GM19467 (cell line): ENCODE data around the gene POLR2L.

ENCODE experiments used
- ATAC-seq: cut with Tn5 transposase; IDR thresholded peaks from one replicate; pipeline ENCODE4 v1.9.1; 2021; ENCODE audit warnings: mild to moderate bottlenecking, moderate library complexity; ENCODE audit not compliant: unreplicated experiment

Gene POLR2L

GRCh38 chr11:813456-814096 is 28.8 kb downstream of the POLR2L start:
- ATAC-seq: no peak

DNA sequence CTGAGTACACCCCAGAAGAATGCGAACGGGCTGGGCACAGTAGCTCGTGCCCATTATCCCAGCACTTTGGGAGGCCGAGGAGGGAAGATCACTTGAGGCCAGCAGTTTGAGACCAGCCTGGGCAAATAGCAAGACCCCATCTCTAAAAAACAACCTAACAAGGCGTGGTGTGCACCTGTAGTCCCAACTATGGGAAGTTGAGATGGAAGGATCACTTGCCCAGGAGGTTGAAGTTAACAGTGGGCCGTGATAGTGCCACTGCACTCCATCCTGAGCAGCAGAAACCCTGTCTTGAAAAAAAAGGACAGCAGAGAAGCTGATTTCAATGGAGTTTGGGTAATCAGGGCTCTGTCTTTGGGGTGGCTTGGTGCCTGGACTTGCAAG is 29.3 kb downstream of the POLR2L start:
- ATAC-seq: no peak

DNA sequence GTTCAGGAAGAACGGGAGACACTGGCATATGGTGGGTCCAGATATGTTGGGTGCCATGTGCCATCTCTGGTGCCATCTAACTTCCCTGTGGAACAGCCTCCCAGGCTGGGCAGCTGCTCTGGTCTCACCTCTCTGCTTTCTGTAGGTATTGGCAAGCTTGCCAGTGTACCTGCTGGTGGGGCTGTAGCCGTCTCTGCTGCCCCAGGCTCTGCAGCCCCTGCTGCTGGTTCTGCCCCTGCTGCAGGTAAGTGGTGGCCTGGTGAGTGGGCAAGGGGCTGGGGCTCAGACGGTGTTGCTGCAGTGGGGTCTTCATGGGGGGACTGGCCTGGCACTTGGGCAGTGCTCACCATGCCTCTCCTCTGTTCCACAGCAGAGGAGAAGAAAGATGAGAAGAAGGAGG is 29.9 kb downstream of the POLR2L start:
- ATAC-seq: no peak

- no peak for ATAC-seq
Measured at GRCh38 chr11:811446-812245, 30.7 kb downstream of the POLR2L start.

DNA sequence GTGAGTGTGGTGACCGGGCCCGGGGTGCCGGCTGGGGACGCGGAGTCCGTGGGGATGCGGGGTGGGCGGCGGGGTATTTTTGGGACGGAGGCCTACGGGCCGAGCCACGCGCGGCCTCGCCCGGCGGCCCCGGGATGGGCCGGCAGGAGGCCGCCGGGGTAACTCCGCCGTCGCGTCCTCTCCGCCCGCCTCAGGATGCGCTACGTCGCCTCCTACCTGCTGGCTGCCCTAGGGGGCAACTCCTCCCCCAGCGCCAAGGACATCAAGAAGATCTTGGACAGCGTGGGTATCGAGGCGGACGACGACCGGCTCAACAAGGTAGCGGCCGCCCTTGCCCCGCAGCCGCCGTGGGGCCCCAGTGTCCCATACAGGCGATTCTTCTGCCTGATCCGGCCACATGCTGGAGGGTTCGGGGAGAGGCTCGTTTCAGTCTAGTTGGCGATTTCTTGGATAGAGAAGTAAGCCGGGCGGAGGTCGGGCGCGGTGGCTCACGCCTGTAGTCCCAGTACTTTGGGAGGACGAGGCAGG is 32.2 kb downstream of the POLR2L start:
- ATAC-seq: peak; percentile 6

DNA sequence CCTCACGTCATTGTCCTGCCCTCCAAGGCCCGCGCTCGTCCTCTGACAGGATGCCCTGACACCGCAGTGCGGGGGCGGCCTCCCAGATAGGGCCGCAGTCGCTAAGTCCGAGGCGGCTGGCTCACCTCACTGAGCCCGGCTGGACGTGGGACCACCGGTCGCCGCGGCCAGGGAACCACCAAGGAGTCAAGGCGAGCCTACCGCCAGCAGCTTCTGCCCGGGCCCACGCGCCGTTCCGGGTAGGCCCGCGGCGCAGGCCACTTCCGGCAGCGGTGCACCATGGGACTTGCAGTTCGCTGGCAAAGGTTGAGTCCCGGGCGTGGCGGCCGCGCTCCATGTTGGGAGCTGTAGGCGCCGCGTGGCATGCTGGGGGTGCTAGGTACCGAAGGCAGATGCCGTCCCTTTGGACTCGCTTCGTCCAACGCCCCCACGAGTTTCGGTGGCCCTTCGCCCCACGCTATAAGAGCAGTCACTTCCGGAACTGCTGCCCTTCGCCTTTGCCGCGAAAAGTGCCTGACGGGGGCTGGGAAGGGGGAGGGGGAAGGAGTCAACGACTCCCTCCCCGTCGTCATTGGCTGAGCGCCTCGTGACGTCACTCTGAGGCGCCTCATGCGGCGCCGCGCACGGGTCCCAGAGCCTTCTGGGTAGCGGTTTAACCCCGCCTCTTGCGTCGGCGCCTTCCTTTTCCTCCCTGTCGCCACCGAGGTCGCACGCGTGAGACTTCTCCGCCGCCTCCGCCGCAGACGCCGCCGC is 32.9 kb downstream of the POLR2L start, which contains the start of gene RPLP2:
Gene RPLP2 (plus strand): TSS at position 681 of the 753 bp plus-strand sequence. CDS start 268 bp downstream, outside the sequence.
- ATAC-seq: peak; percentile 59

DNA sequence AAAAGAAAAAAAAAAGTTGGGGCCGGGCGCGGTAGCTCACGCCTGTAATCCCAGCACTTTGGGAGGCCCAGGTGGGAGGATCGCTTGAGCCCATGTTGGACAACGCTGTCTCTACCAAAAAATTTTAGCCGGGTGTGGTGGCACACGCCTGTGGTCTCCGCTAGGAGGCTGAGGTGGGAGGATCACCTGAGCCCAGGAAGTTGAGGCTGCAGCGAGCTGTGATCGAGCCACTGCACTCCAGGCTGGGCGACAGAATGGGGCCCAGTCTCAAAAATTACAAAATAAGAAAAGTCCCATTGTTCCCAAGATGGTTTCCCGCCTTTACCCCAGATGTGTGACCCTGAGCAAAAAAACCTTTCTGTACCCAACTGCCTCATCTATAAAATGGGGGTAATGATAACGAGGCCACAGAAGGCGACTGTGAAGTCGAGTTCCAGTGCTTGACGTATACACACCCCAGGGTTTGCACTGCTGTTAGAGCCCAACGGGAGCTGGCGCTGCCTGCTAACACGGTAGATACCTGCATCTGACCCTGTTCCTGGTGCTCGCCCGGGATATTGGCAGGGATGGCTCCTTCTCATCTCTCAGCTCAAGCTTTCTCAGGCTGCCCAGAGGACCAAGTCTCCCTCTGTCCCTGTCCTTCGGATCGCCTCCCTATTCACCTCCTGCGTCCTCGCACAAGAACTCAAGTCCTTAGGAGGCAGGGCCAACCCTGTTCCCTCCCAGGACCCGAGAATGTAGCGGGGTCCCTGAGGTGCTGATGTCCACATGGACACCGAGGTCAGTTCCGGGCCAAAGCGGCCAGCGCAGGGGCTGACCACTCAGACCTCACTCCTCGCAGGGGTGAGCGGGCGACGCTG is 33.7 kb downstream of the POLR2L start:
- ATAC-seq: no peak

GRCh38 chr11:804599-804964 is 37.7 kb downstream of the POLR2L start:
- ATAC-seq: no peak

DNA sequence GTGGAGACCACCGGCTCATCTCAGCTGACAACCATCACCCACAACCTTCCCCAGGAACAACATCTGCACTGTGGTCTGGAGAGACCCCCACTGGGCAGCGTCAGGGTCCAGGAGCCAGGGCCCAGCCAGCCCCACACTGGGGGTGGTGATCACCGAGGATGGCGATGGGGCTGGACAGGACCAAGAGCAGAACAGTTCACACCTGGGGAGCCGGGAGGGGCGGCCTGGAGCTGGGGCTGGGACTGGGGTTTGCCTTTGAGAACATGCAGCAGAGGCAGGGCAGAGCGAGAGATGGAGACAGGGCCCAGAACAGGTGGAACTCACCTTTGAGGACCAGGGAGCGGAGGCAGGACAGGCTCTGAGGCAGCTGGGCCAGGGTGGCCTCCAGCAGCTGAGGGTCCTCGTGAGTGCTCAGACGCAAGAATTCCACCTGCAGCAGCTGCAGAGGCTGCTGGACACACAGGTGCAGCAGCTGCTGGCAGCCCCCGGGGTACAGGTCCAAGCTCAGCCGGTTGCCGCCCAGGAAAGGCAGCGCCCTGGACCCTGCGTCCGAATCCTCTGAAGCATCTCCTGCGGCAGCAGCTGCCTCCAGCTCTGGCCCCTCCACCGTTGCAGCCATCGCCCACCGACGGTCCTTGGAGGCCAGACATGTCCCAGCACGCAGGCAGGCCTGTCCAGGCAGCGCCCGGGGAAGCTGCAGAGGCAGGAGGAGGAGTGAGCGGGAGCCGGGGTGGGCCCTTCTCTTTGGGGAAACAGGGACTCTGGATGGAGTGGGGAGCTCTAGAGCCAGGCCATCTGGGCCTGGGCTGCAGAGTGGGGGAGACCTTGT is 38.3 kb downstream of the POLR2L start:
- ATAC-seq: no peak

DNA sequence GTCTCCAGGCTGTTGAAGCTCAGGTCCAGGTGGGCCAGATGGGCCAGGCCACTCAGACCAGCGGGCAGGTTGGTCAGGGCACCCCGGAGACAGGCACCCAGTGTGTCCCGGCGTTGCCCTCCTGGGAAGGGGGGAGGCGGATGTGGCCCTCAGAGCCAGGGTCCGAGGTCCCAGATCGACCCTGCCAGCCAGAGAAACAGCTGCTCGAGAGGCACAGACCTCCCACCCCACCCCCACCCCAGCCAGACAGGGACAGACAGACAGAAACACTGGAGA is 38.9 kb downstream of the POLR2L start:
- ATAC-seq: no peak

DNA sequence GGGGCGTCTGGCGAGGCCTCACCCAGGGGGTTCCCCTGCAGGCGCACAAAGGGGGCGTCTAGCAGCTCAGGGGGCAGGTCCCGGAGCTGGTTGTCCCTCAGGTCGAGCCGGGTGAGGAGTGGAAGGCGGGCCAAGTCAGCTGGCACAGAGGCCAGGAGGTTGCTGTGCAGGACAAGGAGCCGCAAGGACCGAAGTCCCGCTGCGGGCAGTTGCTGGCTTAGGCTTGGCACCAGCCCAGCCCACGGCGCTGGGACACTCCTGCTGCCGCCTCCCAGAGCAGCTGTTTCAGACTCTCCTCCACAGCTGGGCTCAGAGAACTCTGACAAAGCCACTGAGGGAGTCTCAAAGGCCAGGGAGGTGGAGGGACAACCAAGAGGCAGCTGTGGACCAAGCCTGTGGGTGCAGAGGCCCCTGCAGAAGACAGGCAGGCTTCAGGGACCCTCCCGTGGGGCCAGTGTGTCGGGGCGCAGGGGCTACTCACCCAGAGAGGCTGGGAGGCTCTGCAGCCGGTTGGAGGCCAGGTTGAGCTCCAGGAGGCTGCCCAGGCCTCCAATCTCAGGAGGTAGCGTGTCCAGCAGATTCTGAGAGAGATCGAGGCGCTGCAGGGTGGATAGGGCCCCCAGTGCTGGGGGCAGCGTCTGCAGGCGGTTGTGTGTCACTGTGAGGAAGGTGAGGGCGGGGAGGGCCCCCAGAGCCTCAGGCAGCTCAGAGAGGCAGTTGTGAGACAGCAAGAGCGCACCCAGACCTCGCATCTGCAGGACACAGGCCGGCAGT is 39.4 kb downstream of the POLR2L start:
- ATAC-seq: no peak

DNA sequence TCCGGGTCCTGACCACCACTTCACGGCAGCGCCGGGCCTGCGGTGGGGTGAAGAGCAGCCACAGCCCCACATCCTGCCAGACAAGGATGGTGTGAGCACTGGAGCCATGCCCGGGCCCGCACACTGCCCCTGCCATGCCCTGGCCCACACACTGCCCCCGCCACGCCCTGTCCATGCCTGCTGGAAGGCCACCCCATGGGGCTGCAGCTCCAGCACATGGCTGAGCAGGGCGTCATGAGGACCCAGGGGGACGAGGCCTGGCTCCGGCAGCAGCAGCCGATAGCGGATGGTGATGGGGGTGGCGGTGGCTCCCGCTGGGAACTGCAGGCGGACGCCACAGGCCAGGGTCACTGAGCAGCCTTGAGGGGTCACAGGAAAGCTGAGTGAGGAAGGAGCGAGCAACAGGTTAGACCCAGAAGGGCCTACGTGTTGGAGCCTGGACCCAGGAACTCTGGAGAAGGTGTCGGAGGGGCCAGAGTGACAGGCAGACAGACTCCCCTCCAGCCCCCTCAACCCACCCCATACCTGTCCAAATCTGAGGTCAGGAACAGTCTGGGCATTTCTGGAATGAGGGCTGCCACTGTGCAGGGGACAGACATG is 40.2 kb downstream of the POLR2L start:
- ATAC-seq: no peak

DNA sequence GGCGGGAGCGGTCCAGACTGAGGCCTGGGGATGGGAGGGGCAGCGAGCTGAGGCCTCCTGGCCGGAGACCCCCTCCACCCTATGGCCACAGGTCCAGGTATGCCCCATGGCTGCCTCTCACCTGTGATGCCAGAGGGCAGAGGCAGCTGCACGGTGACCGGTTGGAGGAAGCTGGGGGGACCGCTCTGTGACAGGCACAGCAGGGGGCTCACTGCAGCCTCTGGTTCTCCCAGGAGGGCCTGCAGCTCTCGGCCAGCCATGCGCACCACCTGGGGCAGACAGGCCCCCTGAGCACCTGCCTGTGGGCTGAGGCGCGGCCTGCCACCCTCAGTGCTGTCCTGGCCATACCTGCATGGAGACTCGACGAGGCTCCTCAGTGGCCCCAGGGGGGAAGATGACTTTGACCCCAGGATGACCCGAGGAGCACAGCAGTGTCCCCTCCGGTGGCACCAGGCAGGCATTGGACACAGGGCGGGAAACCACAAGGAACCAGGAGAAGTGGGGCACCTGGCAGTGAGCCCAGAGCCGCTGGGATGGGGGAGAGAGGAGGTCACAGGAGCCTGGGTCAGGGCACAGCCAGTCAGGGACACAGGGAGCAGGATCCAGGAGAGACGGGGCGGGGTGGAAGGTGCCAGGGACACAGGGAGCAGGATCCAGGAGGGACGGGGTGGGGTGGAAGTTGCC is 41.1 kb downstream of the POLR2L start:
- no peak for ATAC-seq

DNA sequence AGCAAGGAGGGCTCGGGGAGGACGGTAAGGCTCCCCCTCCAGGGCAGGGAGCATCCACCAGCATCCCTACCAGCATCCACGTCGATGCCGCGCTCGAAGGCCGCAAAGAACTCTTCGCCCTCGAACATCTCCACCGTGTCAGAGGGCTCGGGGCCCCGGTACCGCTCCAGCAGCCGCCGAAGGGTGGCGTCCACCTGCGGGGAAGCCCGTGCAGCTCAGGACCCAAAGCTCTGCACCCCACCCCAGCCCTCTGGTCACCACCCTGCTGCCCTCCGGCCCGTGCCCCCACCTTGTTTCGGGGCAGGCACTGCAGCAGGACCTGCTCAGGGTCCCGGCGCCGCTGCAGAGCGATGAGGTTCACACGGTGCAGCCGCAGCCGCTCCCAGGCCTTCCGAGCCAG is 41.9 kb downstream of the POLR2L start:
- no peak for ATAC-seq

DNA sequence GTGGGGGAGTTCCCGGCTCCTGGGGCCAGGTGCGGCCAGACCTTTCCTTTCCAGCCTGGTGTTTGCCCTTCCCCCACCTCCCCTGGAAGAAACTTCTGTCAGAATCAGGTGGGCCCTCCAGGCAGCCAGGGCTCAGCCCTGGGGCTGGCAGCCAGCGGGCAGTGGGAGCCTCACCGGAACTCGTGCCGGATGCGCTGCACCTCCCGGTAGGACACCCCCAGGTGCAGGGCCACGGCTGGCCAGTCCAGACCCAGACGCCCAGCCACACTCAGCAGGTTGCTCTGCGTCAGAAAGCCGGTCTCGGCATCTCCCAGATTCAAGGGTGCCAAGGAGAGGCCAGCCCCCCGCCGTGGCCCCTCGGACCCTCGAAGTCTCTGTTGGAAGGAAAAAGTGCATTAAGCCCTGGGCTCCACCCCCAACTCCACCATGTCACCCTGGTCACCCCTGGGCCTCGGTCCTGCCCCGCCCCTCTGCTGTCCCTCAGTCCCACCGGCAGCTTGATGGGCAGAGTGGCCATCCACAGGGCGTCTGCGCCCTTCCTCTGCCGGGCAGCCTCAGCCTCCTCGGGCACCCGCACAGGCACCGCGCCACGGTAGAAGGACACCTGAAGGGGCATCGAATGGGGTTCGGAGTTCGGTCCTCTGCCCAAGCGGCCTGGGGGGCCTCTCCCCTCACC is 42.5 kb downstream of the POLR2L start:
- ATAC-seq: no peak

DNA sequence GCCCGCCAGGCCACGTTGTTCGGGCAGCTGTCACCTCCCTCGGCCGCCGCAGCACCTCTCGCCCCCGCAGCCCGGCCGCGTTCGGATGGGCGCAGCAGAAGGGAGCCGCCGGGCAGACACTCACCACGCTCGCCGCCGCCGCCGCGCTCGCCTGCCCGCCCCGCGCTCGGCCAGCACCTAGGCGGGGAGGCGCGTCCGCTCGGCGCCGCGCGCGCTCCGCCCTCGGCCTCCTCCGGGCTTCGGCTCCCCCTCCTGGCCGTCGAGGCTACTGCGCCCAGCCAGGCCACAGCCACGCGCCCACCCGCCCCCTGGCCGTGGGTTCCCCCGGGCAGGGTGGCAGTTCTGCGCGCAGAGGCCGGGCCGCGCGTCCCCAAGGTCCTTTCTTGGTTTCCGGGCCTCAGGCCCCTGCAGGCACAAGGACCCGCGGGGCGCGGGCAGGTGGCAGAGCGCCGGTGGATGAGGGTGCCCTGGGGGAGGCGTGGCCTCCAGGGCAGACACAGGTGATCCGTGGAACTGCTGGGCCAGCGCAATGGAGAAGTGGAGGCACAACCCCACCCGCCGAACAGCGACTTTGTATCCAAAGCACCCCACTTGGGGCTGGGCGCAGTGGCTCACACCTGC is 44.1 kb downstream of the POLR2L start, which contains the start of gene SLC25A22:
Gene SLC25A22 (minus strand): TSS at position 189 of the 621 bp plus-strand sequence. CDS start 3,275 bp downstream, outside the sequence.
- peak; percentile 52 for ATAC-seq
